ENCODE data around the gene NDRG2. TPM values are rescaled to one million over a fixed set of nuclear protein-coding genes. Genes with fewer than 3 reads are reported as not detected.

Gene NDRG2
- total and polyA plus RNA-seq, 9 of the 15 experiments (the other 6 are each of a cell fraction or from before 2014, with no cell fraction given) = 10.1 to 105 (median 41.0) TPM

- TF ChIP-seq ZBTB7A (IDR thresholded peaks at IDR 0.05; ENCODE audit: borderline replicate concordance, control insufficient read depth, low read depth, low read length) = peak; percentile 52; the same call in 1 of the 2 replicates
- no peak for TF ChIP-seq STAT5B (CRISPR knock-in tag; IDR thresholded peaks at IDR 0.05)
- no peak for TF ChIP-seq HCFC1 (IDR thresholded peaks at IDR 0.05; ENCODE audit: low read depth, low read length)
- no peak for TF ChIP-seq ZFP36 (IDR thresholded peaks at IDR 0.05; ENCODE audit: low read depth, low read length, partially characterized antibody)
- TF ChIP-seq FOSL1 (tag; conservative IDR thresholded peaks at IDR 0.05) = peak; percentile 76
- TF ChIP-seq CTCFL (IDR thresholded peaks at IDR 0.05; ENCODE audit: borderline replicate concordance, insufficient read depth, low read depth, low read length, poor library complexity, severe bottlenecking) = no peak
- TF ChIP-seq ZNF668 (CRISPR knock-in tag; IDR thresholded peaks at IDR 0.05) = no peak
- no peak for TF ChIP-seq E2F5 (CRISPR knock-in tag; IDR thresholded peaks at IDR 0.05)
- no peak for TF ChIP-seq ZNF124 (CRISPR knock-in tag; IDR thresholded peaks at IDR 0.05)
- TF ChIP-seq BHLHE40 (IDR thresholded peaks at IDR 0.05; ENCODE audit: low read length) = no peak
- TF ChIP-seq ESRRA (IDR thresholded peaks at IDR 0.05; ENCODE audit: borderline replicate concordance, low read depth) = no peak
- no peak for TF ChIP-seq PRMT5 (CRISPR knock-in tag; IDR thresholded peaks at IDR 0.05)
- peak; percentile 44; the same call in 1 of the 2 replicates for TF ChIP-seq CTBP1 (IDR thresholded peaks at IDR 0.05; ENCODE audit: borderline replicate concordance)
- TF ChIP-seq PREB (CRISPR knock-in tag; IDR thresholded peaks at IDR 0.05) = no peak
- TF ChIP-seq ZFX (CRISPR knock-in tag; IDR thresholded peaks at IDR 0.05) = 0 out of 2 replicates have a peak, but pooled peaks have one; percentile 5
- no peak for TF ChIP-seq THRA (IDR thresholded peaks at IDR 0.05)
- TF ChIP-seq MEF2A (IDR thresholded peaks at IDR 0.05; ENCODE audit: control insufficient read depth, low read depth, low read length) = peak; percentile 63
- no peak for TF ChIP-seq U2AF2 (optimal IDR thresholded peaks at IDR 0.05; ENCODE audit: low read depth, low read length)
- no peak for TF ChIP-seq PHTF2 (CRISPR knock-in tag; IDR thresholded peaks at IDR 0.05)
- peak; percentile 63; the same call in 1 of the 2 replicates for TF ChIP-seq LEF1 (IDR thresholded peaks at IDR 0.05)
- TF ChIP-seq E4F1 (CRISPR knock-in tag; IDR thresholded peaks at IDR 0.05; ENCODE audit: borderline replicate concordance) = no peak
Measured at GRCh38 chr14:21026988-21027315, 2.1 kb upstream of the NDRG2 start (continued).

All from K562 (cell line).